ENCODE data around the gene NR1I3.

Gene NR1I3

GRCh38 chr1:161196111-161196510 is 41.9 kb downstream of the NR1I3 start:
- Histone ChIP-seq H3K36me3 (ENCODE audit: control insufficient read depth, insufficient read depth, low read length) (no peaks in the 10 kb centered on the region), H3K27me3 (replicated peaks; ENCODE audit: control insufficient read depth, insufficient read depth, low read length) (no peaks in the 10 kb centered on the region), H3K4me3 (replicated peaks; ENCODE audit: low read depth, low read length) (no peak overlapping the region)
- no peak for TF ChIP-seq CTCF (IDR thresholded peaks at IDR 0.05; ENCODE audit: insufficient read depth, low read length, poor library complexity, severe bottlenecking)
- no peak for DNase-seq (ENCODE audit: extremely low read depth, insufficient read length)

DNA sequence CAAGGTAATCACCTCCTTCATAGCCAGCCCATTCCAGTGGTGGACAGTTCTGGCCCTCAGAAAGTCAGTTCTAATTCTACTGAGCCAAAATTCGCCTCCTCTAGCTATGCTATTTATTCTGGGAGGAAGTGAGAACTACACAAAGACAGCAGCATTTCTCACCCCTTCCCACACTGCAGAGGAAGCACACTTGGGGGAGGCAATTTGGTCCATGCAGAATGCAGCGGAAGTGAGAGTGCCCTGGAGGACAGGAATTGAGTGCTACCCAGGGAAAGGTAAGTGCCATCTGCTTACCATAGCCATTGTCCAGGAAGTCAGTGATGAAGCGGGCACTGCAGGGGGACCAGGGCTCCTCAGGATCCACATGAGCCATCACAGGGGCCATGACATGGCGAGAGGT is 42.8 kb downstream of the NR1I3 start:
- TF ChIP-seq CTCF (IDR thresholded peaks at IDR 0.05; ENCODE audit: insufficient read depth, low read length, poor library complexity, severe bottlenecking) = no peak
- no peaks in the 10 kb centered on the region for H3K27me3 ChIP-seq (replicated peaks; ENCODE audit: control insufficient read depth, insufficient read depth, low read length)
- no peak overlapping the region for H3K4me3 ChIP-seq (replicated peaks; ENCODE audit: low read depth, low read length)
- H3K36me3 ChIP-seq (ENCODE audit: control insufficient read depth, insufficient read depth, low read length) = no peaks in the 10 kb centered on the region
- DNase-seq (ENCODE audit: extremely low read depth, insufficient read length) = peak; percentile 48

GRCh38 chr1:161193561-161194235 is 44.3 kb downstream of the NR1I3 start:
- DNase-seq (ENCODE audit: extremely low read depth, insufficient read length) = no peak
- TF ChIP-seq CTCF (IDR thresholded peaks at IDR 0.05; ENCODE audit: insufficient read depth, low read length, poor library complexity, severe bottlenecking) = no peak
- no peaks in the 10 kb centered on the region for H3K36me3 ChIP-seq (ENCODE audit: control insufficient read depth, insufficient read depth, low read length)

GRCh38 chr1:161192476-161193465 is 45.2 kb downstream of the NR1I3 start:
- H3K4me3 ChIP-seq (replicated peaks; ENCODE audit: low read depth, low read length) = no peak overlapping the region
- no peaks in the 10 kb centered on the region for H3K27me3 ChIP-seq (replicated peaks; ENCODE audit: control insufficient read depth, insufficient read depth, low read length)
- H3K36me3 ChIP-seq (ENCODE audit: control insufficient read depth, insufficient read depth, low read length) = no peaks in the 10 kb centered on the region
- TF ChIP-seq CTCF (IDR thresholded peaks at IDR 0.05; ENCODE audit: insufficient read depth, low read length, poor library complexity, severe bottlenecking) = peak; percentile 93
- no peak for DNase-seq (ENCODE audit: extremely low read depth, insufficient read length)

More at GRCh38 chr1:161193561-161194235, 44.3 kb downstream of the NR1I3 start:
- Histone ChIP-seq H3K4me3 (replicated peaks; ENCODE audit: low read depth, low read length) (no peak overlapping the region), H3K27me3 (replicated peaks; ENCODE audit: control insufficient read depth, insufficient read depth, low read length) (no peaks in the 10 kb centered on the region)

GRCh38 chr1:161191971-161192370 is 46.0 kb downstream of the NR1I3 start:
- Histone ChIP-seq H3K4me3 (replicated peaks; ENCODE audit: low read depth, low read length) (no peak overlapping the region), H3K36me3 (ENCODE audit: control insufficient read depth, insufficient read depth, low read length) (no peaks in the 10 kb centered on the region), H3K27me3 (replicated peaks; ENCODE audit: control insufficient read depth, insufficient read depth, low read length) (no peaks in the 10 kb centered on the region)
- no peak for DNase-seq (ENCODE audit: extremely low read depth, insufficient read length)
- TF ChIP-seq CTCF (IDR thresholded peaks at IDR 0.05; ENCODE audit: insufficient read depth, low read length, poor library complexity, severe bottlenecking) = no peak
